Endodermal cell (in vitro differentiated cells): ENCODE measurements around the gene RESF1. TPM values are rescaled to one million over a fixed set of nuclear protein-coding genes. Genes with fewer than 3 reads are reported as not detected.

ENCODE experiments used
- DNase-seq: peaks from one replicate; pipeline ENCODE4 v3.0.0-alpha.2; 2017
- H3K27ac ChIP-seq: 2 replicates; pipeline ENCODE4 v1.5.1; 2013; ENCODE audit warnings: mild to moderate bottlenecking, low read depth, low read length, moderate library complexity
- H3K27me3 ChIP-seq: 2 replicates; pipeline ENCODE4 v1.6.1; 2013; ENCODE audit warnings: mild to moderate bottlenecking, low read length, moderate library complexity; ENCODE audit not compliant: insufficient read depth, control insufficient read depth, poor library complexity, severe bottlenecking
- H3K36me3 ChIP-seq: 2 replicates; pipeline ENCODE4 v1.7.0; 2013; ENCODE audit warnings: mild to moderate bottlenecking, low read length, moderate library complexity; ENCODE audit not compliant: control insufficient read depth, insufficient read depth
- H3K4me1 ChIP-seq: one replicate; pipeline ENCODE4 v1.7.0; 2013; ENCODE audit warnings: low read length; ENCODE audit not compliant: control insufficient read depth, insufficient read depth
- H3K4me3 ChIP-seq: 2 replicates; pipeline ENCODE4 v1.5.1; 2013; ENCODE audit warnings: mild to moderate bottlenecking, low read length, moderate library complexity
- H3K9ac ChIP-seq: 2 replicates; pipeline ENCODE4 v1.6.1; 2013; ENCODE audit warnings: mild to moderate bottlenecking, low read length, moderate library complexity; ENCODE audit not compliant: poor library complexity, severe bottlenecking; ENCODE audit errors: extremely low read depth
- H3K9me3 ChIP-seq: 2 replicates; pipeline ENCODE4 v1.6.1; 2013; ENCODE audit warnings: mild to moderate bottlenecking, low read length, moderate library complexity; ENCODE audit not compliant: control insufficient read depth
- H3K27ac Mint-ChIP-seq: 2 replicates; pipeline ENCODE4 v1.8.0; 2020; ENCODE audit warnings: mixed read lengths
- H3K27me3 Mint-ChIP-seq: 2 replicates; pipeline ENCODE4 v1.8.0; 2021; ENCODE audit warnings: mild to moderate bottlenecking, mixed read lengths; ENCODE audit not compliant: insufficient read depth
- H3K36me3 Mint-ChIP-seq: 2 replicates; pipeline ENCODE4 v1.8.0; 2020; ENCODE audit warnings: low read depth, mixed read lengths
- H3K4me1 Mint-ChIP-seq: 2 replicates; pipeline ENCODE4 v1.8.0; 2020; ENCODE audit warnings: mixed read lengths
- H3K4me3 Mint-ChIP-seq: 2 replicates; pipeline ENCODE4 v1.8.0; 2020; ENCODE audit warnings: mild to moderate bottlenecking, moderate library complexity, mixed read lengths
- H3K9me3 Mint-ChIP-seq: 2 replicates; pipeline ENCODE4 v1.8.0; 2020; ENCODE audit warnings: mild to moderate bottlenecking, mixed read lengths
- WGBS, 2 experiments: methylation state at CpG; one replicate each; pipeline versions ENCODE4 v1.1.5 to v1.1.7; 2013; ENCODE audit warnings: missing lambda C conversion rate in 2 of 2, mixed read lengths in 1 of 2; ENCODE audit not compliant: insufficient coverage in 1 of 2, insufficient read length in 1 of 2; 5-methylcytosine and 5-hydroxymethylcytosine counted together
- total RNA-seq, 2 donors: library from RNA; stranded (reverse); fragmentation: NEBNext Ultra II Directional in 1 of 2; extraction: Animal tissue kit (Norgen Biotek cat#: 25700) in 1 of 2; gene quantifications; 2 replicates in 1 of 2; 3 replicates in 1 of 2; pipeline ENCODE4 v1.2.1, GENCODE V29; 2021
- TF ChIP-seq, protein P1 (sequence below): fragments of 200-600 bp; sonication (generic); conservative IDR thresholded peaks from 2 replicates; pipeline ENCODE4 v1.5.0; 2021; ENCODE audit warnings: antibody characterized with exemption, mild to moderate bottlenecking

Gene RESF1
- total RNA-seq, 2 donors from 2014 or later, result 152 to 201 TPM

DNA sequence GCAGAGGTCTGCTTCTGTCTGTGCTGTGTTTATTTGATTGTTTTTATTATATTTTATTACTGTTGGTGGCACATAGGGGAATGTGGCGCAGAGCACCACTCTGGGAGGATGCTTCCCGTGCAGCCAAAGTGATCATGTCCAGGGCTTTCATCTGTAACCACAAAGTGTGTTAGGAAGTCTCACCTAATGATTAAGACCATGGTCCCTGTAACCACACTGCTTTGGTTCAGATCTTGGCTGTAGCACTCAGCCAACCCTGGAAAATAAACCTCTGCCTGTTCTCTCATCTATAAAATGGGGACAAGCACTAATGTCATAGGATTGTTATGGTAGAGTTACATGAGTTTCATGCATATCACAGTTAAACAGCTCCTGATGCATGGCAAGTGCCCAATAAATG is 1.9 kb downstream of the RESF1 start:
- Histone ChIP-seq H3K9ac (peak overlapping the region; percentile 84), H3K4me1 (no peaks in the 10 kb centered on the region), H3K4me3 (peak overlapping the region; percentile 97), H3K9me3 (peaks cover 28% of the 10 kb centered on the region), H3K36me3 (peaks cover 44% of the 10 kb centered on the region), H3K27ac (no peak overlapping the region), H3K27me3 (no peaks in the 10 kb centered on the region)
- peak overlapping the region; percentile 95 for H3K4me3 Mint-ChIP-seq
- 83 to 85% methylated on average over 2 of the region's 2 CpGs for WGBS, 2 experiments
- no peak overlapping the region for H3K27ac Mint-ChIP-seq
- TF ChIP-seq, protein P1, sequence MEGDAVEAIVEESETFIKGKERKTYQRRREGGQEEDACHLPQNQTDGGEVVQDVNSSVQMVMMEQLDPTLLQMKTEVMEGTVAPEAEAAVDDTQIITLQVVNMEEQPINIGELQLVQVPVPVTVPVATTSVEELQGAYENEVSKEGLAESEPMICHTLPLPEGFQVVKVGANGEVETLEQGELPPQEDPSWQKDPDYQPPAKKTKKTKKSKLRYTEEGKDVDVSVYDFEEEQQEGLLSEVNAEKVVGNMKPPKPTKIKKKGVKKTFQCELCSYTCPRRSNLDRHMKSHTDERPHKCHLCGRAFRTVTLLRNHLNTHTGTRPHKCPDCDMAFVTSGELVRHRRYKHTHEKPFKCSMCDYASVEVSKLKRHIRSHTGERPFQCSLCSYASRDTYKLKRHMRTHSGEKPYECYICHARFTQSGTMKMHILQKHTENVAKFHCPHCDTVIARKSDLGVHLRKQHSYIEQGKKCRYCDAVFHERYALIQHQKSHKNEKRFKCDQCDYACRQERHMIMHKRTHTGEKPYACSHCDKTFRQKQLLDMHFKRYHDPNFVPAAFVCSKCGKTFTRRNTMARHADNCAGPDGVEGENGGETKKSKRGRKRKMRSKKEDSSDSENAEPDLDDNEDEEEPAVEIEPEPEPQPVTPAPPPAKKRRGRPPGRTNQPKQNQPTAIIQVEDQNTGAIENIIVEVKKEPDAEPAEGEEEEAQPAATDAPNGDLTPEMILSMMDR, result no peak
- H3K27me3 Mint-ChIP-seq, result no peaks in the 10 kb centered on the region
- peaks cover 37% of the 10 kb centered on the region for H3K9me3 Mint-ChIP-seq
- peaks cover 57% of the 10 kb centered on the region for H3K4me1 Mint-ChIP-seq
- H3K36me3 Mint-ChIP-seq, result peaks cover 62% of the 10 kb centered on the region
- peak; percentile 28 for DNase-seq

DNA sequence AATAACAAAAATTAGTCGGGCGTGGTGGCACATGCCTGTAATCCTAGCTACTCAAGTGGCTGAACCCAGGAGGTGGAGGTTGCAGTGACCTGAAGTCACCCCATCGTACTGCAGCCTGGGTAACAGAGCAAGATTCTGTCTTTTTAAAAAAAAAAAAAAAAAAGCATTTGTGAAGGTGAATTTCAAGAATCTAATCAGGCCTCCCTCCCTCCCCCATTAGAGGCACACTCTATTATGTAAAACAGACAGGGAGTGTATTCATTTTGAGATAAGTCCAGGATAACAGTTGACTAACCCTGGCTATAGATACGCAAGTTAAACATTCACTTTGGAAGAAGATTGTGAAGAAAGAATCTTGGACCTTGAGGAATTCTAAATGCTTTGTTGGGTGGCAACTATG is 2.9 kb downstream of the RESF1 start:
- Histone ChIP-seq H3K36me3 (peaks cover 44% of the 10 kb centered on the region), H3K4me3 (peak overlapping the region; percentile 97), H3K9ac (no peak overlapping the region), H3K27ac (no peak overlapping the region), H3K4me1 (no peaks in the 10 kb centered on the region), H3K9me3 (peaks cover 24% of the 10 kb centered on the region), H3K27me3 (no peaks in the 10 kb centered on the region)
- H3K4me3 Mint-ChIP-seq, result peak overlapping the region; percentile 95
- 66 to 83% methylated on average over 1 to 4 of the region's 4 CpGs for WGBS, 2 experiments
- TF ChIP-seq, protein P1, result no peak
- peaks cover 59% of the 10 kb centered on the region for H3K36me3 Mint-ChIP-seq
- H3K27ac Mint-ChIP-seq, result peak overlapping the region; percentile 6
- H3K27me3 Mint-ChIP-seq, result no peaks in the 10 kb centered on the region
- H3K4me1 Mint-ChIP-seq, result peaks cover 66% of the 10 kb centered on the region
- DNase-seq, result no peak
- H3K9me3 Mint-ChIP-seq, result peaks cover 30% of the 10 kb centered on the region

DNA sequence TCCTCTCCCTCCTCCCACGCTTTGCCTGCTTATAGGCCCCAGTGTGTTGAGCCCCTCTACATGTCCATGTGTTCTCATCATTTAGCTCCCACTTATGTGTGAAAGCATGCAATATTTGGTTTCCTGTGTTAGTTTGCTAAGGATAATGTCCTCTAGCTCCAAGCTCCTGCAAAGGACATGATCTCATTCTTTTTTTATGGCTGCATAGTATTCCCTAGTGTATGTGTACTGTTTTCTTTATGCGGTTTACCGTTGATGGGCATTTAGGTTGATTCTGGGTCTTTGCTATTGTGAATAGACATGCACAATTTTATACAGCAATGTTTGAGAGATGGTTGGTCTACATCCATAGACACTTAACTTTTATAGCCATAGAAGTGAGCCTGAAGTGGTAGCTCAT is 5.1 kb downstream of the RESF1 start:
- Mint-ChIP-seq H3K27ac (no peak overlapping the region), H3K4me1 (peaks cover 65% of the 10 kb centered on the region)

More for the DNA sequence above, 5.1 kb downstream of the RESF1 start:
- Histone ChIP-seq H3K9ac (no peak overlapping the region), H3K9me3 (peaks cover 39% of the 10 kb centered on the region), H3K4me3 (peak overlapping the region; percentile 57), H3K36me3 (peaks cover 57% of the 10 kb centered on the region), H3K27ac (no peak overlapping the region), H3K27me3 (no peaks in the 10 kb centered on the region), H3K4me1 (peaks cover 4% of the 10 kb centered on the region)
- peak; percentile 5 for DNase-seq
- Mint-ChIP-seq H3K4me3 (no peak overlapping the region), H3K9me3 (peaks cover 31% of the 10 kb centered on the region), H3K27me3 (no peaks in the 10 kb centered on the region), H3K36me3 (peaks cover 73% of the 10 kb centered on the region)
- 97% methylated on average over 3 of the region's 3 CpGs; no CpG with 5 or more reads in 1 of the 2 experiments for WGBS, 2 experiments
- TF ChIP-seq, protein P1, result no peak
